Measurements from ENCODE around the gene GPC6. TPM values are rescaled to one million over a fixed set of nuclear protein-coding genes. Genes with fewer than 3 reads are reported as not detected.

GPC6 gene
- total RNA-seq, 1 experiment from 2014 or later, result 0.22 TPM

DNA sequence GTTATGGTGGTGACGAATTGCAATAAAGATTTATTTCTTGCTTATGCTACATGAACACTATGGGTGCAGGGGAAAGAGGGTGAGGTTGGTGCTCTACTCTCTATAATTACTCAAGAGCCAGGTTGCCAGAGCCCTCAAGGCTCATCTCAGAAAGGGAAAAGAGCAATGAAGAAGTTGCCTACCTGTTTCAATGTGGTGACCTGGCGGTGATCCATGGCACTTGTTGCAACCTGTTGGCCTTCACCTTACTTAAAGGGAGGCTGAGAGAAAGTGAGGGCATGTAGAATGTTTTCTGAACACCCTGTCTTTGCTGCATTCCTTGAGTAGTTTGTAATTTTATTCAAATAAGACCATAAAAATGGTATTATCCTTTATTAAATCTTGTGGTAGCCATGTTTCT lies 394.4 kb downstream of the GPC6 start:
- H3K27ac ChIP-seq (ENCODE audit: low read depth, low read length), result no peak overlapping the region
- POLR2A ChIA-PET, result no interaction called here
- no peak overlapping the region for H3K4me3 ChIP-seq (replicated peaks in 1 of 2; ENCODE audit: low read depth in 1 of 2, low read length in 2 of 2)
- ATAC-seq, result no peak
- no peak overlapping the region for H2AFZ ChIP-seq (ENCODE audit: low read depth, low read length, poor library complexity, severe bottlenecking)
- H3K36me3 ChIP-seq (ENCODE audit: control insufficient read depth in 1 of 2, insufficient read depth in 2 of 2, low read length in 2 of 2), result no peaks in the 10 kb centered on the region
- intact Hi-C loops (cut with micrococcal nuclease), result no loop called here
- no peaks in the 10 kb centered on the region for H3K4me1 ChIP-seq (ENCODE audit: control insufficient read depth in 1 of 2, insufficient read depth in 2 of 2, low read length in 2 of 2)
- TF ChIP-seq ELF1 (IDR thresholded peaks at IDR 0.05; ENCODE audit: borderline replicate concordance, low read depth) (no peak), ZFX (IDR thresholded peaks at IDR 0.05) (no peak), EZH2 (IDR thresholded peaks at IDR 0.05) (no peak), CBX3 (IDR thresholded peaks at IDR 0.05; ENCODE audit: low read depth) (no peak), JUND (IDR thresholded peaks at IDR 0.05) (no peak), SIN3A (IDR thresholded peaks at IDR 0.05; ENCODE audit: low read depth) (no peak), EZH2phosphoT487 (IDR thresholded peaks at IDR 0.05; ENCODE audit: borderline replicate concordance) (no peak), FOSL1 (IDR thresholded peaks at IDR 0.05; ENCODE audit: low read depth) (no peak), CEBPB (IDR thresholded peaks at IDR 0.05; ENCODE audit: low read depth) (no peak)
- TF ChIP-seq, protein P1, sequence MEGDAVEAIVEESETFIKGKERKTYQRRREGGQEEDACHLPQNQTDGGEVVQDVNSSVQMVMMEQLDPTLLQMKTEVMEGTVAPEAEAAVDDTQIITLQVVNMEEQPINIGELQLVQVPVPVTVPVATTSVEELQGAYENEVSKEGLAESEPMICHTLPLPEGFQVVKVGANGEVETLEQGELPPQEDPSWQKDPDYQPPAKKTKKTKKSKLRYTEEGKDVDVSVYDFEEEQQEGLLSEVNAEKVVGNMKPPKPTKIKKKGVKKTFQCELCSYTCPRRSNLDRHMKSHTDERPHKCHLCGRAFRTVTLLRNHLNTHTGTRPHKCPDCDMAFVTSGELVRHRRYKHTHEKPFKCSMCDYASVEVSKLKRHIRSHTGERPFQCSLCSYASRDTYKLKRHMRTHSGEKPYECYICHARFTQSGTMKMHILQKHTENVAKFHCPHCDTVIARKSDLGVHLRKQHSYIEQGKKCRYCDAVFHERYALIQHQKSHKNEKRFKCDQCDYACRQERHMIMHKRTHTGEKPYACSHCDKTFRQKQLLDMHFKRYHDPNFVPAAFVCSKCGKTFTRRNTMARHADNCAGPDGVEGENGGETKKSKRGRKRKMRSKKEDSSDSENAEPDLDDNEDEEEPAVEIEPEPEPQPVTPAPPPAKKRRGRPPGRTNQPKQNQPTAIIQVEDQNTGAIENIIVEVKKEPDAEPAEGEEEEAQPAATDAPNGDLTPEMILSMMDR (IDR thresholded peaks at IDR 0.05 in 2 of 3, conservative IDR thresholded peaks at IDR 0.05 in 1 of 3; ENCODE audit: borderline replicate concordance in 1 of 3, insufficient read depth in 1 of 3, low read depth in 2 of 3, low read length in 2 of 3), result no peak
- TF ChIP-seq, protein P2, sequence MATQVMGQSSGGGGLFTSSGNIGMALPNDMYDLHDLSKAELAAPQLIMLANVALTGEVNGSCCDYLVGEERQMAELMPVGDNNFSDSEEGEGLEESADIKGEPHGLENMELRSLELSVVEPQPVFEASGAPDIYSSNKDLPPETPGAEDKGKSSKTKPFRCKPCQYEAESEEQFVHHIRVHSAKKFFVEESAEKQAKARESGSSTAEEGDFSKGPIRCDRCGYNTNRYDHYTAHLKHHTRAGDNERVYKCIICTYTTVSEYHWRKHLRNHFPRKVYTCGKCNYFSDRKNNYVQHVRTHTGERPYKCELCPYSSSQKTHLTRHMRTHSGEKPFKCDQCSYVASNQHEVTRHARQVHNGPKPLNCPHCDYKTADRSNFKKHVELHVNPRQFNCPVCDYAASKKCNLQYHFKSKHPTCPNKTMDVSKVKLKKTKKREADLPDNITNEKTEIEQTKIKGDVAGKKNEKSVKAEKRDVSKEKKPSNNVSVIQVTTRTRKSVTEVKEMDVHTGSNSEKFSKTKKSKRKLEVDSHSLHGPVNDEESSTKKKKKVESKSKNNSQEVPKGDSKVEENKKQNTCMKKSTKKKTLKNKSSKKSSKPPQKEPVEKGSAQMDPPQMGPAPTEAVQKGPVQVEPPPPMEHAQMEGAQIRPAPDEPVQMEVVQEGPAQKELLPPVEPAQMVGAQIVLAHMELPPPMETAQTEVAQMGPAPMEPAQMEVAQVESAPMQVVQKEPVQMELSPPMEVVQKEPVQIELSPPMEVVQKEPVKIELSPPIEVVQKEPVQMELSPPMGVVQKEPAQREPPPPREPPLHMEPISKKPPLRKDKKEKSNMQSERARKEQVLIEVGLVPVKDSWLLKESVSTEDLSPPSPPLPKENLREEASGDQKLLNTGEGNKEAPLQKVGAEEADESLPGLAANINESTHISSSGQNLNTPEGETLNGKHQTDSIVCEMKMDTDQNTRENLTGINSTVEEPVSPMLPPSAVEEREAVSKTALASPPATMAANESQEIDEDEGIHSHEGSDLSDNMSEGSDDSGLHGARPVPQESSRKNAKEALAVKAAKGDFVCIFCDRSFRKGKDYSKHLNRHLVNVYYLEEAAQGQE (IDR thresholded peaks at IDR 0.05; ENCODE audit: low read depth), result no peak
- TF ChIP-seq, protein P3, sequence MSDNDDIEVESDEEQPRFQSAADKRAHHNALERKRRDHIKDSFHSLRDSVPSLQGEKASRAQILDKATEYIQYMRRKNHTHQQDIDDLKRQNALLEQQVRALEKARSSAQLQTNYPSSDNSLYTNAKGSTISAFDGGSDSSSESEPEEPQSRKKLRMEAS (IDR thresholded peaks at IDR 0.05), result no peak
- no peak overlapping the region for H3K9ac ChIP-seq (ENCODE audit: low read length)
- DNase-seq (ENCODE audit: low read depth, low spot score), result no peak
- H3K27me3 ChIP-seq (ENCODE audit: insufficient read depth, low read length), result no peaks in the 10 kb centered on the region
- H4K20me1 ChIP-seq (ENCODE audit: insufficient read depth), result no peaks in the 10 kb centered on the region
- H3K9me3 ChIP-seq (ENCODE audit: control insufficient read depth in 1 of 2, insufficient read depth in 1 of 2, low read depth in 1 of 2, low read length in 2 of 2), result peaks cover 0 to 17% of the 10 kb centered on the region in 2 experiments; a peak in 3 of 4 replicates
- no peaks in the 10 kb centered on the region for H3K9me2 ChIP-seq (ENCODE audit: insufficient read depth)
- CTCF ChIA-PET, result no interaction called here
- H3K79me2 ChIP-seq (ENCODE audit: insufficient read depth, low read length), result no peaks in the 10 kb centered on the region
- no peak overlapping the region for H3K4me2 ChIP-seq (ENCODE audit: low read length)
- BruUV-seq (replicated peaks), result no TSS peak
- RAD21 ChIA-PET (ENCODE audit: low non-redundant PET in 1 of 2, low total read pairs in 2 of 2, uncharacterized antibody in 2 of 2, unreplicated experiment in 2 of 2), result no interaction called here
